Loucy (cell line): Measurements from ENCODE around the gene SLC39A13.

ENCODE experiments used
- EZH2phosphoT487 ChIP-seq: fragments of 200-600 bp; IDR thresholded peaks from 2 replicates; pipeline ENCODE4 v1.6.1; 2018; ENCODE audit warnings: antibody characterized with exemption, mild to moderate bottlenecking, moderate library complexity, borderline replicate concordance
- TF ChIP-seq, protein P1 (sequence below): fragments of 200-600 bp; sonication (generic); conservative IDR thresholded peaks from 2 replicates; pipeline ENCODE4 v1.5.1; 2014; ENCODE audit warnings: mild to moderate bottlenecking, antibody characterized with exemption, low read length

DNA sequence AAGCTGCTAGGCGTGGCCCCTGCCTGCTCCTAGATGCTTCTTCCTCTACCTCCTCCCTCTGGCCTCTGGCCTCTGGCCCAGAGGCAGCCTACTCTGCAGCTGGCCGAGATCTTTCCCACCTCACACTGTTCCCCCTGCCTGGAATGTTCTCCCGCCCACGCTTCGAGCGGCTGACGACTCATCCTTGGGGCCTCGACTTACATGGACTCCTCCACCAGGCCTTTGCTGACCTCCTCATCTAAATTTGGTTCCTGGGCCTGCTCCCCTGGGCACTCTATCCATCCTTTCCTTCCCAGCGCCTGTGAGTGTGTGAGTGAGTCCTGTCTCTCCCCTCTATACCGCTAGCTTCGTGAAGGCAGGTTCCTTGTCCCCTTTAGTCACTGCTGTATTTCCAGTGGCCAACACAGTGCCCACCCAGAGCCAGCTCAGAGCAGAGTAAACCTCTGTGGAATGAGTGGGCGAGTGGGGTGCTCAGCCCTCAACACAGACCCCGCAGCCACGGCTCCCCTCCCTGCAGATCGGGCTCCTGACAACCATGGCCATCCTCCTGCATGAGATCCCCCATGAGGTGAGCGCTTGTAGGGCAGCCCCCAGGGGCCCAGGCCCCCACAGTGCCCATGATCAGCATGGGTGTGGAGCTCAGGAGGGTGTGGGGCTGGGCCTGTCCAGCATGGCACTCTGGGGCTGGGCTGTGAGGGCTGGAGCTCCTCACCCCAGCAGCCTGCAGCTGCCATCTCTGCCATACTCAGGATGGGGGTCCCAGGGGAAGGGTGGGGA lies 5.7 kb downstream of the SLC39A13 start:
- TF ChIP-seq, protein P1, sequence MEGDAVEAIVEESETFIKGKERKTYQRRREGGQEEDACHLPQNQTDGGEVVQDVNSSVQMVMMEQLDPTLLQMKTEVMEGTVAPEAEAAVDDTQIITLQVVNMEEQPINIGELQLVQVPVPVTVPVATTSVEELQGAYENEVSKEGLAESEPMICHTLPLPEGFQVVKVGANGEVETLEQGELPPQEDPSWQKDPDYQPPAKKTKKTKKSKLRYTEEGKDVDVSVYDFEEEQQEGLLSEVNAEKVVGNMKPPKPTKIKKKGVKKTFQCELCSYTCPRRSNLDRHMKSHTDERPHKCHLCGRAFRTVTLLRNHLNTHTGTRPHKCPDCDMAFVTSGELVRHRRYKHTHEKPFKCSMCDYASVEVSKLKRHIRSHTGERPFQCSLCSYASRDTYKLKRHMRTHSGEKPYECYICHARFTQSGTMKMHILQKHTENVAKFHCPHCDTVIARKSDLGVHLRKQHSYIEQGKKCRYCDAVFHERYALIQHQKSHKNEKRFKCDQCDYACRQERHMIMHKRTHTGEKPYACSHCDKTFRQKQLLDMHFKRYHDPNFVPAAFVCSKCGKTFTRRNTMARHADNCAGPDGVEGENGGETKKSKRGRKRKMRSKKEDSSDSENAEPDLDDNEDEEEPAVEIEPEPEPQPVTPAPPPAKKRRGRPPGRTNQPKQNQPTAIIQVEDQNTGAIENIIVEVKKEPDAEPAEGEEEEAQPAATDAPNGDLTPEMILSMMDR = no peak
- TF ChIP-seq EZH2phosphoT487 = no peak
